GM19099 (cell line): Measurements from ENCODE around the gene TXNL4A.

ENCODE experiments used
- POLR2A ChIP-seq: IDR thresholded peaks from 3 replicates; pipeline ENCODE4 v1.6.1; 2011; ENCODE audit warnings: low read depth; ENCODE audit not compliant: insufficient read length; ENCODE audit errors: extremely low read depth

The TXNL4A gene

GRCh38 chr18:80004600-80005342 lies 16.4 kb upstream of the TXNL4A start:
- TF ChIP-seq POLR2A = no peak

DNA sequence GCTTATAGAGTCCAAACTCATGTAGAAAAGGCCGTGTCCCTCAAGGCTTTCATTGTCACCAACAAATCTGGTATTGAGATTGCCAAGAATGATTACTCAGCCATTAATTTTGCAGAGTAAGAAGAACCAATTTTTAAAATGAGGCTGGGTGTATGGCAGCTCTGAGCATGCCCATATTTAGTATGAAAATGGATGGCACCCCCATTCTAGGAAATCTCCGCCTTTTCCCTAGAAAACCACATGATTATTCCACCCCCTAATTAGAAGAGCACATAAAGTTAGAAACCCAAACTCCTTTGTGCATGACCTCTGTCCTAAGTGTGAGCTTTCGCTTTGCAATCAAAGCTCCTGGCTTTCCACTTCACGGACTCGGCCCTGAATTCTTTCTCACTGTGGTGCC lies 14.1 kb upstream of the TXNL4A start:
- TF ChIP-seq POLR2A = no peak

DNA sequence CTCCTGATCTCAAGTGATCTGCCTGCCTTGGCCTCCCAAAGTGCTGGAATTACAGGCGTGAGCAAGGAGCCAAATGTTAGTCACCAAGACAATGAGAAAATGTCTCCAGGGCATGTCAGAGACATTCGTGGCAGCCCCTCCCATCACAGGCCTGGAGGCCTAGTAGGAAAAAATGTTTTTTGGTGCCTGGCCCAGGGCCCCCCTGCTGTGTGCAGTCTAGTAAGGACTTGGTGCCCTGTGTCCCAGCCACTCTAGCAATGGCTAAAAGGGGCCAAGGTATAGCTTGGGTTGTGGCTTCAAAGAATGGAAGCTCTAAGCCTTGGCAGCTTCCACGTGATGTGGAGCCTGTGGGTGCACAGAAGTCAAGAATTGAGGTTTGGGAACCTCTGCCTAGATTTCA lies 12.5 kb upstream of the TXNL4A start:
- no peak for TF ChIP-seq POLR2A

DNA sequence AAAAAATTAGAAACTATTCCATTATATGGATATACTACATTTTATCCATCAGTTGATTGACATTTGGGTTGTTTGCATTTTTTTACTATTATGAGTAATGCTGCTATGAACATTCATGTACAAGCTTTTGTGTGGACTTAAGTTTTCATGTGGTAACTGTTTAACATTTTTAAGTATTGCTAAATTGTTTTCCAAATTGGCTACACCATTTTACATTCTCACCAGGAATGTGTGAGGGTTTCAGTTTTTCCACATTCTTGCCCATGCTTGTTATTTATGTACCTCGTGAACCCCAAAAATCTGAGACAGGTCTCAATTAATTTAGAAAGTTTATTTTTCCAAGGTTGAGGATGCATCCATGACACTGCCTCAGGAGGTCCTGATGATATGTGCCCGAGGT lies 3.1 kb upstream of the TXNL4A start:
- no peak for TF ChIP-seq POLR2A

DNA sequence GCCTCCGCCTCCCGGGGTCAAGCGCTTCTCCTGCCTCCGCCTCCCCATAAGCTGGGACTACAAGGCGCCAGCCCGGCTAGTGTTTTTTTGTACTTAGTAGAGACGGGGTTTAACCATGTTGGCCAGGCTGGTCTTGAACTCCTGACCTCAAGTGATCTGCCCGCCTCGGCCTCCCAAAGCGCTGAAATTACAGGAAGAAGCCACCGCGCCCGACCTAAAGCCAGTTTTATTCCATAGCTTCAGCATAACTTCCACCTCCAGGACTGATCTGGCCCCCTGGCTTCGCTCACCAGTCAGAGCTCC lies 783 bp upstream of the TXNL4A start:
- no peak for TF ChIP-seq POLR2A

- TF ChIP-seq POLR2A = no peak
Observed at GRCh38 chr18:79988071-79988450, 302 bp downstream of the TXNL4A start.

DNA sequence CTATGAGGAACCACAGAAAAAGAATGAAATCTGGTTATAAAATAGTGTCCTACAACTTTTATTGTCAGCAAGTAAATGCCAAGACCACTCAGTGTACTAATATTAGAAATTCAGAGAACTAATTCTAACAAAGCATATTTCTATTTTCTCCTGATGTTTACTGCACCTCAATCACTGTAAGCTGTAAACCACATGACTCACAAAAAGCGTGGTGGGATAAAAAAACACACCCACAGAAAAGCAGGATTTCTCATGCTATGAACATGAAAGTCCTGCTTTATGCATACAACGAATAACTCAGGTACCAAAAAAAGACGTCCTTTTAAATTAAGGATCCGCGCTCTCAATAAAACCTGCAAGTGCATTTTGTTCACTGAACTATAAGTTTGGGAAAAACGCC lies 797 bp downstream of the TXNL4A start:
- no peak for TF ChIP-seq POLR2A

GRCh38 chr18:79986726-79987125 lies 1.6 kb downstream of the TXNL4A start:
- TF ChIP-seq POLR2A = no peak

GRCh38 chr18:79985172-79985571 lies 3.2 kb downstream of the TXNL4A start:
- no peak for TF ChIP-seq POLR2A

- no peak for TF ChIP-seq POLR2A
Observed at GRCh38 chr18:79983793-79984192, 4.6 kb downstream of the TXNL4A start.

DNA sequence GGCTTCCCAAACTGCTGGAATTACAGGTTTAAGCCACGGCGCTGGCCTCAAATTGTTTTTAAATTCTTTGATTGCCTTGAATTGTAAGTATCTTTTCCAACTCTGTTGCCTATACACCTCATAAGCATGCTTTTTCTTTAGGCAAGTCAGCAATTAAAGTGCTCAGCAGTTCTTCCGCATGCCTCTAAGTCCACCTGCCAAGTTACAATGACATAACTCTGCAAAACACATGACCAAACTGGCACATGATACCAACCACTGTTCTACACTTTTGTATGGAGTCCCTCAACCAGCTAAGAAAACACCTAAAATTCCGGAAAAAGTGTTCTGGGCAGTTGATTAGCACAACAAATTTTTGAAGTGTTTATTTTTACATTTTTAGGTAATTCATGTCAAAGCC lies 5.1 kb downstream of the TXNL4A start:
- TF ChIP-seq POLR2A = no peak

DNA sequence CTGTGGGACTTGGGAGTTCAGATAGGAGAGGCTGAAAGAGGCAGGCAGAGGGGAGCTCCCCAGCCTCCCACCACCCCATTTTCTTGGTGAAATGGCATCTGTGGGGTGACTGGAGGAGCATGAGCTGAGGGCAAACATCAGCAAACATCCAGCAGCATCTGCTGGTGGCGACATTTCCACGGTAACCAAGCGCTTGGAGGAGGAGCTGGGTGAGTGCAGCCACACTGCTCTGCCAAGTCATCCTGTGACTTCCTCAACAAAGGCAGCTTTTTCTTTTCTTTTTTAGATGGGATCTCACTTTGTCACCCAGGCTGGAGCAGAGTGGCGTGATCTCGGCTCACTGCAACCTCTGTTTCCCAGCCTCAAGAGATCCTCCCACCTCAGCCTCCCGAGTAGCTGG lies 5.6 kb downstream of the TXNL4A start:
- no peak for TF ChIP-seq POLR2A

- no peak for TF ChIP-seq POLR2A
Observed at GRCh38 chr18:79980585-79980984, 7.8 kb downstream of the TXNL4A start.

GRCh38 chr18:79979843-79980242 lies 8.5 kb downstream of the TXNL4A start:
- no peak for TF ChIP-seq POLR2A

DNA sequence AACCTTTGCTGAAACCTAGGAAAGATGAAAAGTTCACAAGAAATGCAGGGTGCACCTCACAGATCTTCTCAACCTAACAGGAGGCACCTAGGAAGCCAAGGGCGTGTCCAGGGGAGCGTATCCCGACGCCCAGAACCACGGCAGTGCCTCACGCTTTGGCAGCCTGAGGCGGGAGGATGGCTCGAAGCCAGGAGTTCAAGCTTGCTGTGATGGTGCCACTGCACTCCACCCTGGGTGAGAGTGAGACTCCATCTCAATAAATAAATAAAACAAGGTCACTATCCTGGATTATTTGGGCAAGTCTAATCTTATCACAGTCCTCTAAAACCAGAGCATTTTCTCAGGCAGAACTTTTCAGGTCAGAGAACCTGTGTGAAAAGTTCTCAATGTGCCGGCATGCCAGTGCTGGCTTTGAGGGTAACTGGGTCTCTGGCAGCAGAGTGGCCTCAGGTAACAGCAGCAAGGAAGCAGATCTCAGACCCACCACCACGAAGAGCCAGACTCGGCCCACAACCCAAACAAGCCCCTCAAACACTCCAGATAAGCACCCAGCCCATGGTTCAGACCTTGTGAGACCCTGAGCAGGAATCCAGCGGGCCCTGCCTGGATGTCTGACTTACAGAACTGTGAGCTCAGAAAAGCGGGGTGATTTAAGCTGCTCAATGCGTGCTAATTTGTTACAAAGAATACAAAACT lies 12.2 kb downstream of the TXNL4A start:
- no peak for TF ChIP-seq POLR2A

GRCh38 chr18:79975043-79975442 lies 13.3 kb downstream of the TXNL4A start:
- TF ChIP-seq POLR2A = no peak
